GM15510 (cell line): ENCODE data around the gene SPOPL.
A peak's percentile ranks its signal among the peaks of the same experiment; 100 is the strongest.

Source experiments
- POLR2A ChIP-seq: IDR thresholded peaks from 3 replicates; pipeline ENCODE4 v1.6.1; 2011; ENCODE audit warnings: borderline replicate concordance; ENCODE audit not compliant: insufficient read length; ENCODE audit errors: extremely low read depth

The SPOPL gene

DNA sequence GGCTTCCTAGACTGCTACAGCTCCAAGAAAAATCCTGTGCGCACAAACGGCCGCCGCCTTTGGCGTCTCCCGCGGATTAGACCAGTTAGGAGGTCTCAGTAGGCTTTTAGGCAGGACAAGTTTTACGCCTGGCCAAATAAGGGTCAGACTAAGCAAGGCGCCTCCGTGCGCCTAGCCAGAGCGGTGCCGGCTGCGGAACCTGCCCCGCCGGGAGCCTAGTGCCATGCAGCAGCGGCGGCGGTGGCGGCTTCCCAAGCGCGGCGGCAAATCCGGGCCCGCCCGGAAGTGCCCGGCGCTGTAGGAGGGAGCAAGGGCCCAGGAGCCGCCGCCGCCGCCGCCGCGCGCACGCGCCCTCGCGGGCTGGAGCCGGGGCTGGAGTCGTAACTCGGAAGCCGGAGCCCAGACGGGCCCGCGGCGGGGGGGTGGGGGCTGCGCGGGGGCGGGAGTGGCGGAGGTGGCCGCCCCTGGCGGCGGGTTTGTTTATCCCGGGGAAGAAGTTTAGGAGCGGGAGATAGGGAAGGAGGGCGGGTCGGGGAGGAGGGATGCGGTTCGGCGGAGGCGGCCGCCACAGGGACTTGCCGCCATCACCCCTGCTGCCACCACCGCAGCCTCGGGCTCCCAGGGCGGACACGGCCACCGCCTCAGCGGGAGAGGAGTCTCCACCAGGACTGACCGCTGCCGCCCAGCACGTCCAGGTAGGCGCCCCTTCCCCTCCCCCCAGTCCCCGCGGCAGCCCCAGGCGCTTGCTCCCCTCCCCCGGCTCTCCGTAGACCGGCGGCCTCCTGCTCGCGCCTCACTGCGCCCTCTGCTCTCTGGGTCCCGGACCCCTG is at the start of gene SPOPL:
TSS of gene SPOPL (plus strand) at position 346 of the 830 bp plus-strand sequence. CDS start 48,447 bp downstream, outside the sequence.
- peak; percentile 93 for TF ChIP-seq POLR2A

DNA sequence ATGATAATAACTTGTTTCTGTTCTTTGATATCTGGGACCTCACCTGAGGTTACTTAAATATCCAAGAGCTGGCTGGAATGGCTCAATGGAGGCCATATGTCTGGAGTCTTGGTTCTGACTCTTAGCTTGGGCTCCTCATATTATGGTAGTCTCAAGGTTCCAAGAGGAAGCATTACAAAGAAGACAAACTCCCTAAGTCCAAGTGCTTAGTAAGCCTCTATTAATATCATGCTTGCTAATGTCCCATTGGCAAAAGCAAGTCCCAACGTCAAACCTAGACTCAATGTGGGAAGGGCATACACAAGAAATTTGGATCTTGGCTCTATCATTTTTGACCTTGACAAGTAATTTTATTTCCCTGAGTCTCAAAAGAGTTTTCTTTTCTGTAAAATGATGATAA is 49.2 kb upstream of the SPOPL start:
- TF ChIP-seq POLR2A, result no peak

DNA sequence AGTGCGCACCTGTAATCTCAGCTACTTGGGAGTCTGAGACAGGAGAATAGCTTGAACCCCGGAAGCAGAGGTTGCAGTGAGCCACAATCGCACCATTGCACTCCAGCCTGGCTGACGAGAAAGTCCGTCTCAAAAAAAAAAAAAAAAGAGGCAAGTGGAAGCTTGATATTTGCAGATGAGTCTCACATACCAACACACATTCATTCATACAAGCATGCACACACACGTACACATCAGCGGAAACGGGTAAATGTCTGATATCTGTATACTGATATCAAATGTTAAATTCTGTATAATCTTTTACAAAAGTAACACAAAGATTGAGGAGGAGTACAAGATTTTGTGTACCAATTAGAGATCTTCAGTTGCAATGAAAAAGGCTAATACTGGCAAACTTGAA is 47.8 kb upstream of the SPOPL start:
- no peak for TF ChIP-seq POLR2A

DNA sequence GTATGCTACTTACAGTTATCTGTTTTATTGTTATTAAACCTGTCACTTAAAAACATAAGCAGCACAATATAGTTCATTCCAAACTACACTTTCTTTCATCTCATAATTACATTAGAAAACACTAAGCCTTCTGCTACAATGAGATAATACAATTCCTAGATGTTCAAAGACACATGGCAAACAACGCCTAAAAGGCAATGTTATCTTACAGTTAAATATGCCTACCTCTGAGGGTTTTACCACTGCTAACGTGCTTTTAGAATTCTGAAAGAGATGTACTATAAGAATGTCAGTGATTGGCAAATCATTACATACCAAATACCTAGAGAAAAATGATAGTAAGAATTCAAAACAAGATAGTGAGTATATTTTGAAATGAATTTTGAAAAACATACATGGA is 46.8 kb upstream of the SPOPL start:
- no peak for TF ChIP-seq POLR2A

DNA sequence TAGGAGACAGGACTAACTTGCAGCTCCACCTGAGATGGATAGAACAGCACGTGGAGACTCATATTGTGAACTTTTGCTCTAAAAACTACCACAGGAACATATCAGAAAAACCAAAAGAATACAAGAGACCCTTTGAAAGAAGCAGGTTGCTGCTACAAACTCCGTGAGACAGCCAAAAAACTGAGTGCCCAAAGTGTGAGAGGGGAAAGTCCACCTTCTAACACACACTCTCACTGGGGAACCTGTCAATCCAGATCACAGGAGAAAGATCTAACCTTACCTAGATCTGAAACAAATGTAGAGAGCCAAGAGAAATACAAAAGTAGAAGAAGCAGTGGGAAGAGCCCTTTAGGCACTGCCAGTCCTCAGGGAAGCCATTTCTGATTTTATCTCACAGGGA is 46.3 kb upstream of the SPOPL start:
- TF ChIP-seq POLR2A, result no peak

DNA sequence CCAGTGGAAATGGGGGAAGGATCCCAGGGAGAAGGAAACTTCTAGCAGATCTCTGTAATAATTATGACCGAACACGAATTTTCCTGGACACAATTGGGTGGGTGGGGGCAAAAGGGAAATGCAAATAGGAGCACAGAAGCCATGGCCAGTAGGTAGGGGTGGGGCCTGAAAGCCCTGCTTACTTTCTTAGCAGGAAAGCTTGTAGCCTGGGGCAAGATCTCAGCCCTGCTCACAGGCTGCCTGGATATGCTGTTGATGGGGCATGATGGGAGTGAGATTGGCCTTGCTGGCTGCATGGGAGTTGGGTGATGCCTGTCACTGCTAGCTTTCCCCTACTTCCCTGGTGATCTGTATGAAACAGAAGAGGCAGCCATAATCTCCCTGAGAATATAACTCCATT is 45.9 kb upstream of the SPOPL start:
- no peak for TF ChIP-seq POLR2A

DNA sequence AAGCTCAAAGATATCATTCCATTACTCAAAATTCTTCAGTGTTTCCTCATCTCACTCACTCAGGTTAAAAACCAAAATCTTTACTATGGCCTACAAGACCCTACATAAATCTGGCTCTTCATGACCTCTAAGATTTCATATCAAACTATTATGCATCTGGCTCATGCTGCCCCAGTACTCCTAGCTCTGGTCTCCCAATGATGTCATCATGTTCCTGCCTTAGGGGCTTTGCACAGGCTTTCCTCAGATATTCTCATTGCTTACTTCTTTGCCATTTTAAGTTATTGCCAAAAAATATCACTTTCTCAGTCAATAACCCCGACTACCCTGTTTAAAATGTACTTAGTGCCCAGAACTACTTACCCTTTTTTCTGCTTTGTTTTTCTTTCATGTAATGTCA is 33.0 kb upstream of the SPOPL start:
- TF ChIP-seq POLR2A, result no peak

DNA sequence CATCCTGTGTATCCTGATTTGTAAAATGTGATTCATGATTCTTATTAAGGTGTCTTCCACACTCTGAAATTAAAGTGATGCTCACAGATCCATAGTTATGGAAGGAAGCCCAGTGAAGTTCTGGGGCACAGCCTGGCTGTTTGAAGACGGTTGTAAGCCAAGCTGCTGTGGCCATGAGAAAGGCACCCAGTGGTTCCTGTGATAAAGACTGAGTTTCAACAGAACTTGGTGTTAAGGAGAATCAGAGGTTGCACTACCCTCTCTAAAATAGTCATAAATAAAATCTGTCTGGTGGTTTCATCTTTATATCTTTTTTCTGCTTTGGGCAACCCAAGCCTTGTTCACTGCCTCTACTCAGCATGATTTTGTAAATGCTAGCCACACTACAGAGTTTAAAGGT is 32.2 kb upstream of the SPOPL start:
- no peak for TF ChIP-seq POLR2A

DNA sequence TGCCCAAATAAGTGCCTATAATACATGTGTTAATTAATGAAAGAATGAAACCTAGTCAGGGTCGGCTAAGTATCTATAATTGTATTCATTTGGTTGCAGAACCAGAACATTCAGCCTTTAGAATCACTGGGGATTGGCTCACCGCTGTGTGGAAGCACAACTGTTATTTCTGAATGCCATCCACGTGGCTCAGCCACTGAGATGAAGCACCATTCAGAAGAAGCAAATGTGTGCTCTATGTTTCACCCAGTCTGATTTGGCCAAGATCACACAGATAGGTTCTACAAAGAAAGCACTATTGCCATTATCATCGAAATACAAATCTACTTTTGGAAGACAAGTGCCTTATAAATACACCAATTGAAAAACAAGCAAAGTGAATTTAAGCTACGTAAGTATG is 30.6 kb upstream of the SPOPL start:
- TF ChIP-seq POLR2A, result no peak

DNA sequence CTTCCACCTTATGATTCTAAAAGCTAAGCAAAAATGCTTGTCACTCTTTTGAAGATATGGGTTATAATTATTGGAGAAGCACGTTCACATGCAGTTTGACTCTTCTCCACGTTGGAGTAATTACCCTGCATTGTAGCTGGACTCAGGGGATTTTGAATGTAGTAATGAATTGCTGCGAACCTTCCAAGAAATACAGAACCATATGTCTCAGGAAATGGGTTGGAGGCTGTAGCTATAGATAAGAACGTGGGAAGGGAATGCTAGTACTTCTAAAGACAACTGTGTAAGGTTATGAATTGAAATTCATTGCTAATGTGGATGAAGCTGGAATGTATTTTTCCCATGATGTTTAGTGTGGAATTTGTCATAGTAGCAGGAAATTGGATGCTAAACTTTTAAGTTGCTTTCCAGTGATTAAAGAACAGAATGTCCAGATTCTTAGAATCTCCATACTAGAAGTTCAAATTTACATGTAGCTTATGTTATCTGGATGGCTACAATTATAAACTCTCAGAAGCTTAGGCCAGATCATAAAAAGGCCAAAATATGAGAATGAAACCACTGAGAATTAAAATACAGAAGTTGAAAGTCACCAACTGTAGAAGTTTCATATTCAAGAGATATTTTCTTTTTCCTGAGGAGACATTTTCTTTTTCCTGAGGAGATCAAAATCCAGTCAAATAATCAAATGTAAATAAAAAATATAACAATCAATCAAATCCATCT is 27.3 kb upstream of the SPOPL start:
- TF ChIP-seq POLR2A, result no peak

DNA sequence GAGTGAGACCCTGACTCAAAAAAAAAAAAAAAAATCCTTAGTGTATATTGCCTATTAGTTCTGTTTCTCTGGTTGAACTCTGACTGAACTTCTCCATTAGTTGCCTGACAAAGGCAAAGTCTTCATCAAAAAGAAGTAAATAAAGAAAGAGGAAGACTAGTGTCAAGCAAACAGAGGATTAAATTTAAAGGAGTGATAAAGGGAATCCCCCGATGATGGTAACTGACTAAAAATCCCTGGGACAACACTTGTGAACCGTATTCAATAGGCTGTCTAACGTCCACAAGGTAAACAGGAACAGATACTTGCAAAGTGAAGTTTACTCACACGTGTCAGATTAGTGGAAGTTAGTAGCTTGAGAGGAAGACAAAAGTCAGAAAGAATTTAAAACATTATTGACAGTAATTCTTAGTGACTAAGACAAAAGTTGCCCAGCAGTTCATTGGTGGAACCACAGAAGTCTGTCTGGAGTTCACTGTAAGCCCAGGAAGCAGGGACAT is 26.2 kb upstream of the SPOPL start:
- no peak for TF ChIP-seq POLR2A

DNA sequence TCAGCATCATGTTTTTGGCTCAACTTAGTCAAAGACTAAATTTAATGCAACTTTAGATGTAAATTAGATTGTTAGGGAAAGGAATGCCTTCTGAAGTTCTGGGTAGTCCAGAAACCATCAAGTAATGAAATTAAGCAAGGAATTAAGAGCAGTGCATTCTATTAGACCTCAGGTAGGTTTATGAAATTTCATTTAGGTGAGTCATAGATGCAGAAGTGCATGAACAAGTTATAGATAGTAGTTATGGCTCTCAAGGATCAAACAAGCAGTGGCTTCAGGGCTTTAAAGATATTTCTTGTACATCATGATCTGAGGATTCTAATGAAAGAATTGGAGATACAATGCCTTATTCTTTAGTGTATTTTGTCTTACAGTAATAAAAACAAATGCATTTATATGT is 25.4 kb upstream of the SPOPL start:
- no peak for TF ChIP-seq POLR2A

DNA sequence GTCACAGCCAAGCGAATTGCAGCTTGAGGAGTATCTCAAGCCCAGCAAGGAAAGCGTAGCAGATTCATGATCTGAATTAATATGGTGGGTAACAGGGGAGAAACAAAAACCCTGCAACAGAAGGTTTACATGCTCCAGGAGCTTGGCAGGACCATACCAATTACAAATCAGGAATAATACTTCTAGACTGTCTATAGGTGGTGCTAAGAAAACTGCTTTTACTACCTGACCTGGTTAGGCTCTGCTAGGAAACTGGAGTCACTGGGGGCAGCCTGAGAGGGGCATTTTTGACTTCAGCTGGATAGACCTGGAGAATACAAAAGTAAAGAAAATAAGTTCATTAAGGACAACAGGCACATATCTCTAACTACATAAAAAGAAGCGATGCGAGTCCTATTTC is 24.6 kb upstream of the SPOPL start:
- TF ChIP-seq POLR2A, result no peak

DNA sequence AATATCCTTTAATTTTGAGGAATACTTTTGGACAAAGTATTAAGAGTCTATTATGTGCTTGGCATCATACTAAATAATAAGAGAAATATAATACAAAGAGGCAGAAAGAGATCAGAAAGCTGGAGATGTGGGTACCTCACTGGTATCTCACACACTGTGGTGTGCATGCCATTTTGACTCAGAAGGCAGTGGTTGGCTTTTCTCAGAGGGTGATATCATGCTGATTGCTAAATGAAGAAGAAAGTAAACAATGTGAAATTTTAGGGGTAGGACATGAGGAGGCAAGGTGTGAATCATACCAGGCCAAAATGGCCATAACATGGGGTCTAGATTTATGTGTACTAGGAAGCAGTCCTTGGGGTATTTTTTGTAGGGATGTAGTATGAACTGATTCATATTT is 16.6 kb upstream of the SPOPL start:
- TF ChIP-seq POLR2A, result no peak

DNA sequence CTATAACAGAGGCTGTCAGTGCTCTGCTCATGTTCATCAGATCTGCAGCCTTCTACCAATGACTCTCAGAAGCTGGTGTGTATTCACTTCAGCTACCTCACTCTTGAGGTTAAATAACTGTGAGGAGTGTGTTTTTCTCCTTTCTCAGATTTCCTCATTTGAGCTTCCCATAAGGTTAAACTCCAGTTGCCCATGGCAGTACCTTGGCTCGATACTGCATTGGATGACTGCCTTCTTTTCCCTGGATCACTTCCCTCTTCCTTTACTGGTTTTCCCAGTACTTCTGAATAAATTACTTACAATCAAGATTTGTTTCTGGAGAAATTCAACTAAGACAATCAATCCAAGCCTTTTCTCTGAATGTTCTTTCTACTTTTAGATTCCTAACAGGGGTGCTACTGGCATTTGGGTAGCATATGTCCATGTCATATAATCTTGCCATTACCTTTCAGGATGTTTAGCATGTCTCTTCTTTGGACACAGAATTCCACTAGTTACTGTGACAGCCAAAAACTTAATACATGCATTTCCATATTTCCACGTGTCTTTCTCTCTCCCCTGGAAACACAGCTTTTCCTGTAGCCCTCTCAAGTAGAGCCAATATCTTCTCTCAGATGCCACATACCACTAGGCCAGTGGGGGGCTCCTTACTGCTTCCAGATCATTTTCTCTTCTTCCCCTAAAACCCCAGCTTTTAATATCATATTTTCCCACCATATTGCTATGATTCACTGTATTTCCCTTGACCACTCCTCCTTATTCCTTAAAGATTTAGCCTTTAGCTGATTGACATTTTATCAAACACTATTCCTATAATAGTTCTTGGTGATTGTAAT is 15.0 kb upstream of the SPOPL start:
- TF ChIP-seq POLR2A, result no peak
